Panc1 (cell line): ENCODE data around the gene KLF16.

ENCODE experiments used
- CTCF ChIP-seq: fragments of 450-650 bp; IDR thresholded peaks from 2 replicates; pipeline ENCODE4 v1.5.1; 2017; ENCODE audit warnings: mild to moderate bottlenecking
- REST ChIP-seq, 2 experiments: IDR thresholded peaks; 2 replicates each; pipeline ENCODE4 v1.6.1; 2011 to 2012; ENCODE audit warnings: low read depth in 2 of 2, control low read depth in 1 of 2, low read length in 1 of 2, mild to moderate bottlenecking in 1 of 2, moderate library complexity in 1 of 2; ENCODE audit not compliant: insufficient read depth in 1 of 2

GRCh38 chr19:1823020-1823419 is 40.4 kb downstream of the KLF16 start:
- TF ChIP-seq CTCF (no peak), REST (IDR thresholded peaks at IDR 0.05; ENCODE audit: insufficient read depth in 1 of 2, low read depth in 2 of 2, low read length in 1 of 2) (no peak)
